Gastroesophageal sphincter (tissue), 4 donors: ENCODE results near the gene SLC25A33. TPM values are rescaled to one million over a fixed set of nuclear protein-coding genes. Genes with fewer than 3 reads are reported as not detected.

Experiments
- ATAC-seq: fragments of 150-250 bp; one replicate; pipeline ENCODE4 v1.9.1; 2016; ENCODE audit warnings: mild to moderate bottlenecking, moderate library complexity
- H3K27ac ChIP-seq, 4 donors: fragments of 200-600 bp; sonication (generic) in 3 of 4; 1 replicate in 3 of 4; 2 replicates in 1 of 4; pipeline ENCODE4 v1.5.1; 2016 to 2019
- H3K27me3 ChIP-seq: fragments of 200-600 bp; sonication (generic); one replicate; pipeline ENCODE4 v1.5.1; 2019
- H3K36me3 ChIP-seq, 2 donors: fragments of 200-600 bp; sonication (generic); one replicate each; pipeline ENCODE4 v1.5.1; 2019; ENCODE audit warnings: control low read depth in 1 of 2
- H3K4me1 ChIP-seq, 3 donors: fragments of 200-600 bp; sonication (generic); 1 replicate in 2 of 3; 2 replicates in 1 of 3; pipeline ENCODE4 v1.5.1; 2016 to 2019; ENCODE audit warnings: control low read depth in 2 of 3
- H3K4me3 ChIP-seq, 2 donors: fragments of 200-600 bp; sonication (generic); one replicate each; pipeline ENCODE4 v1.5.1; 2019; ENCODE audit warnings: mild to moderate bottlenecking in 1 of 2, moderate library complexity in 1 of 2
- H3K9me3 ChIP-seq, 3 donors: fragments of 200-600 bp; sonication (generic); one replicate each; pipeline ENCODE4 v1.5.1; 2017 to 2019; ENCODE audit warnings: control low read depth in 2 of 3
- EP300 ChIP-seq: sonication (generic); formaldehyde crosslinking; IDR thresholded peaks from one replicate; pipeline ENCODE4 v1.6.1; 2017; ENCODE audit warnings: antibody characterized with exemption, mild to moderate bottlenecking
- POLR2A ChIP-seq, 2 donors: fragments of 450-650 bp; IDR thresholded peaks; one replicate each; pipeline ENCODE4 v1.6.1; 2017; ENCODE audit warnings: antibody characterized with exemption in 2 of 2, mild to moderate bottlenecking in 2 of 2, moderate library complexity in 1 of 2
- POLR2AphosphoS5 ChIP-seq: sonication (generic); formaldehyde crosslinking; IDR thresholded peaks from one replicate; pipeline ENCODE4 v1.6.1; 2017; ENCODE audit warnings: antibody characterized with exemption
- WGBS, 2 donors: methylation state at CpG; one replicate each; pipeline ENCODE4 v1.1.5; 2018; ENCODE audit warnings: low coverage in 1 of 2; 5-methylcytosine and 5-hydroxymethylcytosine counted together
- total RNA-seq, 4 donors: library from RNA; depleted of rRNA; stranded (reverse); fragments of >200 nt; gene quantifications; one replicate each; pipeline ENCODE4 v1.1.0, GENCODE V29; 2016
- TF ChIP-seq, protein P1 (sequence below), 4 experiments: fragments of 200-600 bp in 2 of 4; fragments of 450-650 bp in 2 of 4; sonication (generic) in 1 of 4; IDR thresholded peaks; one replicate each; pipeline ENCODE4 v1.5.1; 2017 to 2019; ENCODE audit warnings: antibody characterized with exemption in 4 of 4, mild to moderate bottlenecking in 2 of 4, moderate library complexity in 2 of 4

The SLC25A33 gene
- total RNA-seq, 4 donors from 2014 or later = 7.0 to 11.5 (median 10.5) TPM

- TF ChIP-seq, protein P1, sequence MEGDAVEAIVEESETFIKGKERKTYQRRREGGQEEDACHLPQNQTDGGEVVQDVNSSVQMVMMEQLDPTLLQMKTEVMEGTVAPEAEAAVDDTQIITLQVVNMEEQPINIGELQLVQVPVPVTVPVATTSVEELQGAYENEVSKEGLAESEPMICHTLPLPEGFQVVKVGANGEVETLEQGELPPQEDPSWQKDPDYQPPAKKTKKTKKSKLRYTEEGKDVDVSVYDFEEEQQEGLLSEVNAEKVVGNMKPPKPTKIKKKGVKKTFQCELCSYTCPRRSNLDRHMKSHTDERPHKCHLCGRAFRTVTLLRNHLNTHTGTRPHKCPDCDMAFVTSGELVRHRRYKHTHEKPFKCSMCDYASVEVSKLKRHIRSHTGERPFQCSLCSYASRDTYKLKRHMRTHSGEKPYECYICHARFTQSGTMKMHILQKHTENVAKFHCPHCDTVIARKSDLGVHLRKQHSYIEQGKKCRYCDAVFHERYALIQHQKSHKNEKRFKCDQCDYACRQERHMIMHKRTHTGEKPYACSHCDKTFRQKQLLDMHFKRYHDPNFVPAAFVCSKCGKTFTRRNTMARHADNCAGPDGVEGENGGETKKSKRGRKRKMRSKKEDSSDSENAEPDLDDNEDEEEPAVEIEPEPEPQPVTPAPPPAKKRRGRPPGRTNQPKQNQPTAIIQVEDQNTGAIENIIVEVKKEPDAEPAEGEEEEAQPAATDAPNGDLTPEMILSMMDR (IDR thresholded peaks at IDR 0.05) = no peak
- TF ChIP-seq POLR2AphosphoS5 = no peak
- no peak for TF ChIP-seq EP300
- no peak for TF ChIP-seq POLR2A (IDR thresholded peaks at IDR 0.05)
- Histone ChIP-seq H3K9me3 (no peaks in the 10 kb centered on the region), H3K4me3 (no peak overlapping the region), H3K27ac (no peak overlapping the region), H3K27me3 (no peaks in the 10 kb centered on the region), H3K36me3 (no peaks in the 10 kb centered on the region), H3K4me1 (peaks cover 0 to 13% (median 7%) of the 10 kb centered on the region in 3 donors)
- ATAC-seq = no peak
- WGBS, 2 donors = 79 to 100% methylated on average over 2 to 5 of the region's 8 CpGs
Observed at GRCh38 chr1:9495854-9496374, 43.4 kb upstream of the SLC25A33 start.

DNA sequence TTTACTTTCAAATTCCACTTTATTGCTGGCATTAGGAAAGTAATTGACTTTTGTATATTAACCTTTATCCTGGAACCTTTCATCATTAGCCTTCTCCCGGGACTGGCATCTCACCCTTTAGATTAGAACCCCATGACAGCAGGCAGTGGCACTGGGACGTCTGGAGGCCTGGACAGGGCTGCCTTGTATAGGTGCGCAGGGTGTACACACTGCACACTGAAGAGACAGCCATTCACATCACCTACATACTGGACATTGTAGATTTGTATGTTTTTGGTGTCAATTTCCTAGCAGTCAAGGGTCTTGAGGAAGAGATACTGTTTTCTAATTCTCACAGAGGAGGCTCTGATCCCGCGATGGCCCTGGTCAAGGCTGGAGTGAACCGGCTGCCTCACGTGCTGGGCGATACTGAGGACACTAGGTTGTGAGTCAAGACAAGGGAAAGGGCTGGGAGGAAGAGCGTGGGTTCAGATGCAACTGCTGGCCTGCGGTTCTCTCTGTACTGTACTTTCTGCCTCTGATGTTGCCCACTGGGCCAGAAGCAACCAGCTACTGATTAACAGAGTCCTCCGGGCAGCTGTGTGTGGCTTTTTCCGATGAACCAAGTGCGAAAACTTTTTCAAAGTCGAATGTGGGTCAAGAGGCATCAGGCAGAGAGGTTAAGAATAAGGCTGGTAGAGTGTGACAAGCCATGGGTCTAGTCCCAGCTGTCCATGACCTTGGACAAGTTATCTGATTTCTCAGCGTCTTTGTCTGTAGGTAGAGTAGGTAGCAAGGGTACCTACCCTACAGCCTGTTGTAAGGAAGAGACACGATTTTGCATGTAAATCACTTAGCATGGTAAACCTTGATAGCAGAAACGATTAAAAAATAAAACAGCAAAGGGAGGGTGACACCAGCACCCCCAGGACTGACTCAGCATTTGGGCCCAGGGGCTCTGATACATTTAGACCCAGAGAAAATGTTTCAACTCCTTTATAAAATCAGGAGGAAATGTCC, 38.2 kb upstream of the SLC25A33 start:
- H3K27ac ChIP-seq = no peak overlapping the region
- H3K27me3 ChIP-seq = no peaks in the 10 kb centered on the region
- H3K36me3 ChIP-seq = no peaks in the 10 kb centered on the region
- TF ChIP-seq EP300 (no peak), POLR2AphosphoS5 (no peak), POLR2A (IDR thresholded peaks at IDR 0.05) (no peak)
- H3K9me3 ChIP-seq = no peaks in the 10 kb centered on the region
- H3K4me1 ChIP-seq = peaks cover 0 to 6% (median 0%) of the 10 kb centered on the region in 3 donors
- H3K4me3 ChIP-seq = no peak overlapping the region
- 78 to 88% methylated on average over 8 to 10 of the region's 17 CpGs for WGBS, 2 donors
- ATAC-seq = no peak

GRCh38 chr1:9503001-9503675, 36.1 kb upstream of the SLC25A33 start:
- Histone ChIP-seq H3K9me3 (no peaks in the 10 kb centered on the region), H3K4me1 (peaks cover 0 to 6% (median 0%) of the 10 kb centered on the region in 3 donors), H3K36me3 (no peaks in the 10 kb centered on the region), H3K27me3 (no peaks in the 10 kb centered on the region), H3K4me3 (no peak overlapping the region), H3K27ac (peak overlapping the region in 1 of 4 donors; percentile 41)
- no peak for ATAC-seq
- WGBS, 2 donors = 64 to 88% methylated on average over 10 to 14 of the region's 18 CpGs
- TF ChIP-seq, protein P1 (IDR thresholded peaks at IDR 0.05) = no peak
- TF ChIP-seq POLR2A (IDR thresholded peaks at IDR 0.05) (no peak), POLR2AphosphoS5 (no peak), EP300 (no peak)

GRCh38 chr1:9505143-9505542, 34.1 kb upstream of the SLC25A33 start:
- Histone ChIP-seq H3K36me3 (no peaks in the 10 kb centered on the region), H3K4me1 (peaks cover 0 to 6% (median 0%) of the 10 kb centered on the region in 3 donors), H3K4me3 (no peak overlapping the region), H3K27ac (no peak overlapping the region), H3K9me3 (no peaks in the 10 kb centered on the region), H3K27me3 (no peaks in the 10 kb centered on the region)
- TF ChIP-seq EP300 = no peak
- TF ChIP-seq, protein P1 (IDR thresholded peaks at IDR 0.05) = no peak
- no peak for TF ChIP-seq POLR2A (IDR thresholded peaks at IDR 0.05)
- TF ChIP-seq POLR2AphosphoS5 = no peak
- ATAC-seq = no peak
- 86 to 100% methylated on average over 1 to 5 of the region's 8 CpGs for WGBS, 2 donors

- Histone ChIP-seq H3K4me3 (no peak overlapping the region), H3K27ac (no peak overlapping the region), H3K4me1 (peaks cover 0 to 6% (median 0%) of the 10 kb centered on the region in 3 donors), H3K27me3 (no peaks in the 10 kb centered on the region), H3K36me3 (no peaks in the 10 kb centered on the region), H3K9me3 (no peaks in the 10 kb centered on the region)
- no peak for ATAC-seq
- 78 to 96% methylated on average over 6 to 7 of the region's 8 CpGs for WGBS, 2 donors
- TF ChIP-seq EP300 (no peak), POLR2AphosphoS5 (no peak), POLR2A (IDR thresholded peaks at IDR 0.05) (no peak)
- TF ChIP-seq, protein P1 (IDR thresholded peaks at IDR 0.05) = no peak
Observed at GRCh38 chr1:9506901-9507300, 32.4 kb upstream of the SLC25A33 start.
